HG02610 (cell line): Measurements from ENCODE around the gene PTRH1.
"Not testable (repeated sequence)": the region's sequence is repeated elsewhere in the genome, so short reads cannot be mapped to it uniquely, and the experiment has no call there.

Source experiments
- ATAC-seq: cut with Tn5 transposase; IDR thresholded peaks from one replicate; pipeline ENCODE4 v1.9.1; 2021; ENCODE audit warnings: mild to moderate bottlenecking, moderate library complexity; ENCODE audit not compliant: unreplicated experiment

The PTRH1 gene, protein sequence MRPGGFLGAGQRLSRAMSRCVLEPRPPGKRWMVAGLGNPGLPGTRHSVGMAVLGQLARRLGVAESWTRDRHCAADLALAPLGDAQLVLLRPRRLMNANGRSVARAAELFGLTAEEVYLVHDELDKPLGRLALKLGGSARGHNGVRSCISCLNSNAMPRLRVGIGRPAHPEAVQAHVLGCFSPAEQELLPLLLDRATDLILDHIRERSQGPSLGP

DNA sequence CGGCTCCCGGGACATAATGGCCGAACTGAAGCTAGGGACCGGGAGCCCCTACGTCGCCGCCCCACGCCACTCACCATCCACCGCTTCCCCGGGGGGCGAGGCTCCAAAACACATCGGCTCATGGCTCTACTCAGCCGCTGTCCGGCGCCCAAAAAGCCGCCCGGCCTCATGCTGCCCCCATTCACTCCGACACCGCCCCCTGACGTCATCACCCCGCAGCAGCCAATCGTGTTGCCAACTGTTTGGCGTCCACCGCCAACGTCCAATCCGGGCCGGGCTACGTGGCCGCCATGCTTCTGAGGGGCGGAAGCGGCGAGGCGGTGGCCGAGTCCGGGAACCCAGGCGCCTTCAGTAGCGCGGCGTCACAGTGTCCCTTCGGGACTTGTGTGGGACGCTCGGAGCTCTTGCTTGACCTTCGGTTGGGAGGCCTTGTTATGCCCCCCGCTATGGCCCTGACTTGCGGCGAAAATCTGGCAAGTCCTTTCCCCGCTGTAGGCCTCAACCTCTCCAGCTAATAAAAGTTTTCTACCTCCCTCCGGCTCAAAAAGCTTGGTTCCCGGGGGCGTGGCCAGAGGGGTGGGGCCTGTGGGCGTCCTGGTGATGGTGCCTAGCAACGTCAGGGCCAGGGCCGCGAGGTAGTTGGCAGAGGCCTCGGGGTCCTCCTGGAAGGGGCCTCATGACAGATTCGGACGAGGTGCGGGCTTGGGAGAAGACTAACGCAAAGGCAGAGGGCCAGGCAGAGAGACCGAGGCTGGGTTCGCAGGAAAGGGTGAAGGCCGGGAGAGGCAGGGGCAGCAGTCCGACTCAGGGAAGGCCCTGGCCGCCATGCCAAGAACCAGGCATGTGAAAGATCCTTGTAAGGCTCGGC is at the start of gene PTRH1, which contains the start of gene TTC16:
Gene PTRH1 (minus strand): TSS at position 194 of the 868 bp plus-strand sequence. CDS start 24 bp downstream, at position 170.
Gene TTC16 (plus strand): TSS at position 610 of the 868 bp plus-strand sequence. CDS start 67 bp downstream, at position 677.
- peak; percentile 92 for ATAC-seq

DNA sequence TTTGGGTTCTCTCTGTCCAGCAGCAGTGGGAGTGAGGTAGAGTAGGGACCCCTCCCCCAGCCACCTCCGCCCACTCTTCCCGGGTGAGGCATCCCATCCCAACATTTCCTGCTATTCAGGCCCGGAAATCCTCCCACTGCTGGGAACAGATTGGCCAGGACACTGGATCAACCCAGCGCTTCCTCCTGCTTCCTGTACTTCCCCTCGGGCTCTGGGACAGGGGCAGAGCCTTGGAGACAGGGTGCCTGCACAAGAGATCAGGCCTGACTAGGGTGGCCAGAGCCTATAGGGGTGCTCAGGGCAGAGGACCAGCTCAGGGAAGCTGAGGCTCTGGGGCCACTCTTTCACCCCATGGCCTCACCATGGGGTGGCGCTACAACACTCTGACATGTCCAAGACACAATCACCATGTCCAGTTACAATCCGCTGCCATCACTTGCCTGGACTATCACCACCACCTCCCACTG is 48.5 kb upstream of the PTRH1 start:
- ATAC-seq = no peak

DNA sequence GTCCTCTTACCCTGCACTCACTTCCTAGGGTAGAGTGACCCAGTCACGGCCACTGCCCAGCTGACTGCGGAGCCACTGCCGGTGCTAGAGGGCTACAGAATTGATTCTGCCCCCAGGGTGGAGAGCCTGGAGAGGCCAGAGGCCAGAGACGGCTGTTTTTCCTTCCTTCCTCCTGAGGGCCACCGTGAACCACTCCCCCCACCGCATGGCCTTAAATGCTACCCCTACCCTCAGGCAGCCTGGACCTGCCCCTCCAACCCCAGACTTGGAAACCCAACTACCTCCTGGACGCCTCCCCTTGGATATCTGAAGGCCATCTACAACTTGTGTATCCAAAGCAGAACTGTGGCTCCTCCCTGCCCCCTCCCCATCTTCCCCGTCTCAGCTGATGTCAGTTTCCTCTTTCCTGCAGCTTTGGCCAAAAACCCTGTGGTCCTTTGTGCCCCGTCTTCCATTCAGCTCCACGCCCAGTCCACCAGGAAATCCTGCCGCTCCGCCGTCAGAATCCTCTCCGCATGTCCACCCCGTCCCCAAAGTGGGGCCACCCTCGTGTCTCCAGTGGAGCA is 46.7 kb upstream of the PTRH1 start:
- no peak for ATAC-seq

DNA sequence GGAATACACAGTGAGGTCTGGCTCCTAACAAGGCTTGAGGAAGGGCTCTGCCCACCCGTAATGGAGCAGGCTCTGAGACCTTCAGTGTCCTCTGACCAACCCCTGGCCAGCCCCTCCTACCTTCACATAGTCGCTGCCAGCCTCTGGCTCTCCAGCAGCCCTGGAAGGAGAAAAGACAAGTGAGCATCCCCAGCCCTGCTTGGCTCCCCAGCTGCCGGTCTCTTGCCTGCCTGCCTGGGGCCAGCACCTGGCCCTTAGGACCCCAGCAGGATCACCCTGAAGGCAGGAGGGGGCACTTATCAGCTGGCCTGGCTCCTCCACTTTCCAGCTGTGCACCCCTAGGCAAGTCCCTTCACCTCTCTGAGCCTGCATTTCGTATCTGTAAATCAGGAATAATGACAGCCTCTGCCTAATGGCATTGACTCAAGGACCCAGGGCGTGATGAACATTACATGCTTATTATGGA is 46.1 kb upstream of the PTRH1 start:
- ATAC-seq = no peak

DNA sequence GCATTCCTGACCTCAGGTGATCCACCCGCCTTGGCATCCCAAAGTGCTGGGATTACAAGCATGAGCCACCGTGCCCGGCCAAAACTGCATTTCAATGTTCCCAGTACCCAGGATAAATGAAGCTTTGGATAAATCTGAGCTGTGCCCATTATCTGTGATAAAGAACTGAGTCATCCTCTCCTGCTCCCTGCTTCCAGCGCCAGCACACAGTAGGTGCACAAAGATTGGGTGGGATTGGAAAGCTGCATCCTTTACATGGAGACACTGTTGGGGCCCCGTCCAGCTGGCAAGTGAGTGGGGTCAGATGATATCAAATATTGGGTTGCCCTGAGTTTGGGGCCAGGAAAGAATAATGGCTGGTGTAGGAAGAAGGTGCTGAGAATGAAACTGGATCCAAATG is 45.6 kb upstream of the PTRH1 start:
- ATAC-seq = no peak

DNA sequence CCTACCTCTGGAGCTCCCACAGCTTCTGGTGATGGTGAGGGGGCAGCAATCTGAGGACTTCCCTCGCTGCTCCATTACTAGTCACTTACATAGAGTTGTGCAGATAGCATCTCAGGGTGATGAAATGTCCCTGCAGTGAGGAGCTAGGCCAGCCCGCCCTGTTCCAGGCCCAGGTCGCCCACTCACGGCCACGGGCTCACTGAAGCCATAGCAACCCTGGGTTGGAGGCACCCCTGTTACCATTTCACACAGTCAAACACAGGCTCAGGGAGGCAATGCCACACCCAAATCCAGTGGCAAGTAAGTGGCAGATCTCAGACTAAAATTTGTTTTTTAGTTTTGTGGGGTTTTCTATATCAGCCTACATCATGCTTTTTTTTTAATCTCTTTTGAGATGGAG is 43.4 kb upstream of the PTRH1 start:
- no peak for ATAC-seq

DNA sequence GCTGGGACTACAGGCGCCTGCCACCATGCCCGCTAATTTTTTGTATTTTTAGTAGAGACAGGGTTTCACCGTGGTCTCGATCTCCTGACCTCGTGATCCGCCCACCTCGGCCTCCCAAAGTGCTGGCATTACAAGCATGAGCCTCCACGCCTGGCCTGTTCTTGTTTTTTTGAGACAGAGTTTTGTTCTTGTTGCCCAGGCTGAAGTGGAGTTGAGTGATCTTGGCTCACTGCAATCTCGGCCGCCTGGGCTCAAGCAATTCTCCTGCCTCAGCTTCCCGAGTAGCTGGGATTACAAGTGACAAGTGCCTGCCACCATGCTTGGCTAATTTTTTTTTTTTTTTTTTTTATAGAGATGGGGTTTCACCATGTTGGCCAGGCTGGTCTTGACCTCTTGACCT is 41.3 kb upstream of the PTRH1 start:
- ATAC-seq = not testable (repeated sequence)

DNA sequence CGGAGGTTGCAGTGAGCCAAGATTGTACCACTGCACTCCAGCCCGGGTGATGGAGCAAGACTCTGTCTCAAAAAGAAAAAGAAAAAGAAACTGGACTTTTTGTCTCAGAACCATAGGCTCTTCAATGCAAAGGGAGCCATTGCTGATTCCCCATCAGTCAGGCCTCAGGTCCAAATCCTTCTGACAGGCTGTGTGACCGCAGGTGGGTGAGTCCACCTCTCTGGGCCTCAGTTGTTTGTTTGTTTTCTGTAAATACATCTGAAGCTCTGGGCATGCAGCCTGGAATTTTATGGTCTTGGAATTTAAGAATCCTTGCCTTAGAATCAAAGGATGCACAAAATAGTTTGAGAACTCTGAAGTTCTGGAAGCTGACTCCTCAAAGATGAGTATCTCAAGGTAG is 40.8 kb upstream of the PTRH1 start:
- ATAC-seq = no peak

DNA sequence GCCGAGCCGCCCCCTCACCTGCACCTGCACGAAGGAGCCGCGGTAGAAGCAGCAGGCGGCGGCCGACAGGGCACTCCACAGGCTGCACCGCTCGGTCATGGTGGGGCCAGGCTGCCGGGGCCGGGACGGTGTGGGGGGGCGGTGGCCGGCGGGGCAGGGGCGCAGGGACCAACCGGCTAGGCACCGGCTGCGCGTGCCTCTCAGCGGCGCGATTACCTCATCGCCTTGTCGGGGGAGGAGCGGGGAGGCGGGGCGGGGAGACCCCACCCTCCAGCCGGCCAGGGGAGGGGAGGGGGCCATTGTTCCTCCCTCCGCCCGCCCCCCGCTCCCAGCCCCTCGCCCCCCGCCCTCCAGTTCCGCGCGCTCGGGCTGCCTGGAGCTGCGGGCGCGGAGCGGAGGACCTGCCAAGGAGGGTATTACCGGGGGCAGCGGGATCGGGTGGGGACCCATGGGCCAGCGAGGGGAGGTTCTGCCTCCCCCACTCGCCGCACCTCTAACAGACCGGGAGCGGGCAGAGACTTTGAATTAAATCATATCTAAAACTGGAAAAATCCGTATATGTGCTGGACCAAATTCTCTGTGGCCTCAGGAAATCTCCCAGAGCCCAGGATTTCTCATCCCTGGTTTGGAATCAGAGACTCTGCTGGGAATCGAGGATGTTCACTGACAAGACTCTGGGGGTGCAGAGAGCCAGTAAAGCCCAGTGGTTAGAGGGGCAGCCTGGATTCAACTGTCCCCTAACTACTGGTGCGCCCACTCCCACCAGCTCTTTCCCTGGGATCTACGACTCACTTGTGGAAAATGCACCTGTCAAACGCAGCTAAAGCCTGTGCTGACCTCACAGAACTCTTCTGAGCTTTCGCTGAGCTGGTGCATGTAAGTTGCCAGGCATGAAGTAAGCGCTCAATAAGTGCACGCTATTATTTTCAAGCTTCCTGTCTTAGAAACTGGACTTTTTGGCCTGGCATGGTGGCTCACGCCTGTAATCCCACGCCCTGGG is 39.9 kb upstream of the PTRH1 start:
- no peak for ATAC-seq

DNA sequence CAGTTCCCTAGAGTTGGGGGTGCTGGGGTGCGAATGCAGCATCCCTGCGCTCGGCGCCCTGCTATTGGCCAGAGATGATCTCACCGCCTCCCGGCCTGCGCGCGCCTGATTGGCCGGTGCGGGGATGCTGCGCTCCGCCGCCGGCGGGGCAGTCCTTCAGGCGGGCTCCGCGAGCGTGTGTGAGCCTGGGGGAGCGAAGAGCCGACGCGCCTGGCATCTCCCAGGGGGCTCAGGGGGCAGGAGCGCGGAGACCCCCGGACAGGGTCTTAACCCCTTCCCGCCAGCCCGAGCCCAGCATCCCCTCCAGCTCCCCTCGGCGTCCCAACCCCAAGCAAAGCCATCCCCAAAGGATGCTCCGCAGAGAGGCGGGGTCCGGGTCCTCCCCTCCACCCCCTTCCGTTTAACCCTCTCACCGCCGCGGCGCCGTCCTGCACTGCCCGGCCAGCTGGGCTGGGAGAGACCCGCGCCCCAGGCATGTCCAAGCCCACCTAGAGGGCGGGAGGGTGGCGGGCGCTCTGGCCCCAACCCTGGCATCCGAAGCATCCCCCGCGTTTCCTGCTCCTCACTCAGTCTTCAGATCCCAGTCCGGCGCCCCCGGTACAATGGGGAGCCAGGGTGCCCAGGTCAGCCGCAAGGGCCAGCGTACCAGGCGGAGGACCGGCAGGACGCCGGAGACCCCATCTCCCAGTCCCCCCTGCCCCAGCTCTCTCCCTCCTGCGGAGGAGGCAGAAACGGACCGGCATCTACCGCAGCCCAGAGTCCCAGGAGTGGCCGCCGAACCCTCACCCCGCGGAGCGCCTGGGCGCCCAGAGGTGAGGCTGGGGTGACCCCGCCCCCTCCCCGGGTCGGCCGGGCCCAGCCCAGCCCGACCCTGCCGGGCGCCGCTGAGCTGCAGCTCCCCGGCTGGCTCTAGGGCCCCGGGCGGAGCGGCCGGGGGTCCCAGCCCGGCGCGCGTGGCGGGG is 38.9 kb upstream of the PTRH1 start:
- ATAC-seq = no peak

DNA sequence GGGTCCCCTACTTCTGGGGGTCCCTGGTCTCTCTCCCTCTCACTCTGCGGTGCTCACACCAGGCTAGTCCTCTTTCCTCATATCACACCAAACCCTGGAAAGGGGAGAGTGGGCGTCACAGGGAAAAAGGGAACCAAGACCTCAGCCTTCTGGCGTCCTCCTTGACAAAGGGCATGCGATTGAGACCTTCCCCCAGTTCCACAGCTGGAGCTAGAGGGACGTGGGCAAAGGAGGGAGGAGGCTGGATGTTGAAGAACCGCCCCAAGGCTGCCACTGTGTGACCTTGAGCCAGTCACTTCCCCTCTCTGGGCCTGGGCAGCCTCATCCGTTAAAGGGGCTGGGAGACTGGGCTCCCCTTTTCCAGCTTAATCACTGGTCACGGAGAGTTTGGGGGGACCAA is 38.2 kb upstream of the PTRH1 start:
- ATAC-seq = no peak

DNA sequence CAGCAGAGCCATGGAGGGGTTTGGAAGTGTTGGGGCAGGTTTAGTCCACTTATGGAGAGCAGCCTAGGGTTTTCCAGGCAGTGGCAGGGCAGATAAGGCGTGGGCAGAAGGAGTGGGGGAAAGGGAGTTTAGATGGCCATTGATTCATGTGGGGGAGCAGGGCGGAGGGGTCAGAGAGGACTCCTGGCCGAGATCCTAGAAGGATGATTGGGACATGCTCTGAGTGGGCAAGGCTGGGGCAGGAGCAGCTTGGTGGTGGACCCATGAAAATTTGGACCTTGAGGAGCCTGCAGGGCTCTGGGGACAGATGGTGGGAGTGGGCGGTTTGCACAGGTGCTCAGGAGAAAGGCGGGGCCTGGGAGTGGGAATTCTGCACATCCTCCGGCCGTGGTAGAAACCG is 37.7 kb upstream of the PTRH1 start:
- no peak for ATAC-seq

DNA sequence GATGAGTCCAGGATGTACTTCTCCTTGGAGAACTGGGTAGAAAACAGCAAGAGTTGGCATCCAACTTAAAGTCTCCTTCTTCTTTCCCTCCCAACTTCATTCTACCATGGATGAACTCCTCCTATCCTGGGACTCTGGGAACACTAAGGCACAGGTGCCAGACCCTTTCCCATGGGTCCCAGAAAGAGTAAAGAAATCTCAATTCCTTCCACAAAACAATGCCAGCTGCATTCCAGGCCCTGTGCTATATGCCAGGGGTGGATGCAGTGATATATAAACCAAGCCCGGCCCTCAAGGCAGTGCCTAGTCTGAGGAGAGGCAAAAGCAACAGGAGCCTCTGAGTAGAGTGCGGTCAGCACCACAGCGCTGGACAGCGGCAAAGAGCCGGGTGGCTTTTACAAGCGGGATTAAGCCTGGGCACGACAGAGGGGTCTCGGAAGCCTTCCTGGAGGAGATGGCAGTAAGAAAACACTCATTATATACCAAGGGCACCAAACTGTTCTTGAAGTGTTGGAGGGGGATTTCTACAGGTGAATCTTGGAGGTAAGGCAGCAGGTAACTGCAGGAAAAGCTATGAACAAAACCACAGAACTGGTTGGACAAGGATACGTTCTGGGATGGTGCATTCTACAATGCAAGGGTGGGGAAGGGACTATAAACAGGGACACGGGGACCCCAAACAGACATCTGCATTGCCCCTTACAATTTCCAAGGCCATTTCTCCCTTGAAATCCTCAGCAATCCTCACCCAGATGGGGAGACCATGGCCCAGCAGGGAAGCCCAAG is 36.0 kb upstream of the PTRH1 start:
- ATAC-seq = no peak

DNA sequence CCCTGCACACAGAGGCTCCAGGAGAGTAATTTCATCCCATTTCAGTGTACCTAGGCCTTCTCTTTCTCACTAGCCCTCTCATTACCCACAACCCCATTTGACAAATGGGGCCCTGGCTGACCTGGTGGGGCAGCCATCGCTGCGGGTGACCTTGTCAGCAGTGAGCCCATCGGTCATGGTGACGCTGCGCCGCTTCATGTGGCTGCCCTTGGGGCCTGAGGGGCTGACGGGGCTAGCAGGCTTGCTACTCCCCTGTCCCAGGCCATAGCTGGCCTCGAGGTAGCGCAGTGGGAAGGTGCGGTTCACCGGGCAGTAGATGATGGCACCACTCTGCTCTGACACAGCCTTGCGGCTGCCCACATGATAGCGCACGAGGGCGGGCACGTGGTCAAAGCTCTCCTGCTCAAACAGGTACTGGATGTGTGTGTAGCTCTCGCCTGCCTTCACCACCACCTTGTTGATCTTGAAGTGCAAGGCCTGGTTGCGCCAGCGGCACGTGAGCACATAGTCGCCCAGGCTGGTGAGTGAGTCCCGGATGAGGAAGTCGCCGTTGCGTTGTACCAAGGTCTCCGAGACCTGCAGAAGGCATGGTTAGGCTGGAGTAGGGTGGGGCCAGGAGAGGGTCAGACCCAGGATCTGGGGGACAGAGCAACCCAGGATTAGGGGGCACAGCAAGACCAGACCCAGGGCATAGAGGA is 33.8 kb upstream of the PTRH1 start:
- no peak for ATAC-seq

DNA sequence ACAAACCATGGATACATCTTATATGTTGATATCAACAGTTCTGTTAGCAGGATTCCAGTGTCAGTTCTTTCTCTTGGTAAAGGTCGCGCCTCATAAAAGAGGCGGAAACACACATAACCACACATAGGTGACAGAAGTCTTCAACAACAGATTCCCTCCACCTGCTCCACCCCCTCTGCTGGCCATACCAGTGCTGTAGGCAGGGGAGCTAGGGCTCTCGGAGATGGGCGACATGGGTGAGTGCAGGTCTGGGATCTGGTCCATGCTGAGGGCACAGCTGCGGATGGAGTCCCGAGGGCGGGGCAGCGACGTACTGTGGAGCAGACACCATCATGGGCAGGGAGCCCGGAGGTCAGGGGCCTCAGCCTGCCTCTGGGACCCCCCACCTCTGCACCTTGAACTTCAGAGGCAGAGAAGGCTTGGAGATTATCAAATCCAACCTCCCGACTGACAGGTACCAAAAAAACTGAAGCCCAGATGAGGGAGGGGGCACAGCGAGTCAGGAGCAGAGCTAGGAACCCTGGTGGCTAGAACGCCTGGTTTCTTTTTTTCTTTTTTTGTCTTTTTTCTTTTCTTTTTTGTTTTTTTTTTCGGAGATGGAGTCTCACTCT is 31.6 kb upstream of the PTRH1 start:
- no peak for ATAC-seq

DNA sequence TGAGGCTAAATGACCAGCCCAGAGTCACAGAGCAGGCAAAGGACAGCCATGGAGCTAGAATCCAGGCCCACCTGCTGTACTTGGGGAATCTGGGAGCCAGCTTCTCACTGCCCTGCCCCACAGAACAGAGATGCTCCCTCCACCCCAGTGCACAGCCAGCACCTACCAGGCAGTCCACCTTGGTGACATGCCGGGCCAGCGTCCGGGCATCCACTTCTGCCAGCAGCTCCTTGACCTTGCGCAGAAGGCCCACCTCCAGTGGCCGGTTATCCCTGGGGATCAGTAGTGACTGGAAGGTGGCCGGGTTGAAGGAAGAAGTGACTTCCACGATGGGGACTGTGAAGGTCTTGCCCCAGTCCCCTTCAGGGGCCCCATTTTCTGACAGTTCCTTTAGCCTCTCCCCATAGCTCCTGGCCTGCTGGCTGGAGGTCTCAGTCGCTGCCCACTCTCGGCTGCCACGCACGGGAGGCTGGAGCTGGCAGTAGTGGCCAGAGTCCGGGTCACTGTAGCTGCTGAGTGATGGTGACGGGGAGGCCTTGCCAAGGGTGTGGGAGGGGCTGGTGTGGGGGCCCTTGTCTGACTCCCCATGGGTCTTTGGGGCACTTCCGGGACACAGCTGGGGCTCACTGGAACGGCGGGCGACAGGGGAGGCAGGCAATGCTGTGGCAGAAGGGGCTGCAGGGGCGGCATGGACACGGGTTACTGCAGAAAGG is 29.1 kb upstream of the PTRH1 start:
- no peak for ATAC-seq
